ENCODE results near the gene MYRF. TPM values are rescaled to one million over a fixed set of nuclear protein-coding genes. Genes with fewer than 3 reads are reported as not detected.
A peak's percentile ranks its signal among the peaks of the same experiment; 100 is the strongest.

MYRF gene
- total and polyA plus RNA-seq, 2 donors (not counting 3 experiments of a cell fraction or from before 2014, with no cell fraction given) = 0.82 to 0.98 TPM

DNA sequence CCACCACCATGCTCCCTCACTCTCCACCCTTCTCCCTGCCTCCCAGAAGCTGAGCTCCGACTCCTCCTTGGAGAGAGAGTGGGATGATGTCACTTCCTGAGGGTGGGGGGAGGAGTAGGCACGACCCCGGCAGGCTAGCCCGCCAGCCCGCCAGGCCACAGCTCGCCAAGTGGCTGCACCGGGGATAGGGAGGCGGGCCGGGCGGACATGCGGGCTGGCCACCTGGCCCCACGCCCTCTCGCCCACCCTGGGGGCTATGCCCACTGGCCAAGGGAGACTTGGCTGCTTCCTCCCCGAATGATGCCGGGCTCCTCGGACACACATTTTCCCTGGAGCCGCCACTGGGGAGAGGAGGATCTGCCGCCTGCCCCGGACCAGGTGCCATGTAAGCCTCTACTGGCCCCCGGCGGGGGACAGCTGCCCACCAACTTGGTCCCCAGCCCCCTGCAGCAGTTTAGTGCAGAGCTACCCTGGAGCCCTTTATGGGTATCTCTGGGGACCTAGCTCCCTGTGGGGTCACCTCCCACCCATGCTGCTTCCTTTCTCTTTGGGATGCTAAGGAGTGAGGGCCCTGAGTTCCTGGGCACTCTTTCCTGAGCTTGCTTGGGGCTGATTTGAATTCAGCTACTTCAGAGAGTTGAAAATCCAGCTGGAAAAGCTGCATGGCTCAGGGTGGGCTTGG lies 33.7 kb upstream of the MYRF start:
- dilution Hi-C loops (cut with MboI; ENCODE audit: extremely low pct_ligation_motif_present, low sequenced_read_pairs) = no loop called here
- Histone ChIP-seq H3K27ac (ENCODE audit: insufficient read depth, low read depth, low read length) (peak overlapping the region; percentile 32), H3K9me3 (replicated peaks; ENCODE audit: control insufficient read depth, insufficient read depth, low read length) (no peaks in the 10 kb centered on the region), H3K9ac (replicated peaks; ENCODE audit: extremely low read depth, insufficient read depth, low read length) (no peak overlapping the region), H2AFZ (ENCODE audit: low read depth, low read length) (peak overlapping the region; percentile 75), H3K4me1 (ENCODE audit: control insufficient read depth, extremely low read depth, insufficient read depth, low read length) (peaks cover 28% of the 10 kb centered on the region), H4K20me1 (replicated peaks; ENCODE audit: control insufficient read depth, extremely low read depth, insufficient read depth, low read length) (no peaks in the 10 kb centered on the region), H3K4me2 (ENCODE audit: insufficient read depth, low read length) (peak overlapping the region; percentile 54), H3K9me1 (replicated peaks; ENCODE audit: control insufficient read depth, extremely low read depth, insufficient read depth, low read length) (no peaks in the 10 kb centered on the region), H3K79me2 (ENCODE audit: control insufficient read depth, insufficient read depth, low read length) (no peaks in the 10 kb centered on the region), H3K4me3 (replicated peaks in 1 of 3; ENCODE audit: insufficient read depth in 1 of 3, low read depth in 1 of 3, low read length in 3 of 3) (peak overlapping the region in 2 of 3 experiments; percentile 1 to 19), H3K36me3 (ENCODE audit: control insufficient read depth in 2 of 2, extremely low read depth in 1 of 2, insufficient read depth in 2 of 2, low read length in 2 of 2) (no peaks in the 10 kb centered on the region), H3K27me3 (ENCODE audit: control insufficient read depth in 2 of 2, insufficient read depth in 2 of 2, low read length in 2 of 2) (no peaks in the 10 kb centered on the region)
- CTCF ChIA-PET = interaction anchor here (0.8 to 2.6 kb wide), 6 partner anchors 9 to 202 kb away, joined by 3 to 22 read pairs (median 4); no protein-coding TSS in a partner anchor
- intact Hi-C loops (cut with micrococcal nuclease) = loop anchor here (5.0 kb wide), 1 partner anchor 36 kb away; the partner anchor contains the start of gene DAGLA
- POLR2A ChIA-PET = interaction anchor here (0.6 to 1.3 kb wide), 3 partner anchors 15 to 719 kb away, joined by 3 to 6 read pairs (median 4); no protein-coding TSS in a partner anchor
- TF ChIP-seq JUN (IDR thresholded peaks at IDR 0.05; ENCODE audit: borderline replicate concordance, insufficient read depth, insufficient read length, low read depth) (peak; percentile 40), MYC (IDR thresholded peaks at IDR 0.05; ENCODE audit: low read depth, low read length) (no peak), EZH2 (IDR thresholded peaks at IDR 0.05; ENCODE audit: borderline replicate concordance, low read depth, low read length, severe bottlenecking) (no peak), POLR2AphosphoS5 (IDR thresholded peaks at IDR 0.05; ENCODE audit: insufficient read depth, low read depth, low read length) (peak; percentile 55), GATA2 (IDR thresholded peaks at IDR 0.05; ENCODE audit: insufficient read depth, insufficient read length, low read depth, low read length) (no peak), POLR2A (IDR thresholded peaks at IDR 0.05; ENCODE audit: low read depth, low read length) (peak; percentile 16)
- TF ChIP-seq, protein P1, sequence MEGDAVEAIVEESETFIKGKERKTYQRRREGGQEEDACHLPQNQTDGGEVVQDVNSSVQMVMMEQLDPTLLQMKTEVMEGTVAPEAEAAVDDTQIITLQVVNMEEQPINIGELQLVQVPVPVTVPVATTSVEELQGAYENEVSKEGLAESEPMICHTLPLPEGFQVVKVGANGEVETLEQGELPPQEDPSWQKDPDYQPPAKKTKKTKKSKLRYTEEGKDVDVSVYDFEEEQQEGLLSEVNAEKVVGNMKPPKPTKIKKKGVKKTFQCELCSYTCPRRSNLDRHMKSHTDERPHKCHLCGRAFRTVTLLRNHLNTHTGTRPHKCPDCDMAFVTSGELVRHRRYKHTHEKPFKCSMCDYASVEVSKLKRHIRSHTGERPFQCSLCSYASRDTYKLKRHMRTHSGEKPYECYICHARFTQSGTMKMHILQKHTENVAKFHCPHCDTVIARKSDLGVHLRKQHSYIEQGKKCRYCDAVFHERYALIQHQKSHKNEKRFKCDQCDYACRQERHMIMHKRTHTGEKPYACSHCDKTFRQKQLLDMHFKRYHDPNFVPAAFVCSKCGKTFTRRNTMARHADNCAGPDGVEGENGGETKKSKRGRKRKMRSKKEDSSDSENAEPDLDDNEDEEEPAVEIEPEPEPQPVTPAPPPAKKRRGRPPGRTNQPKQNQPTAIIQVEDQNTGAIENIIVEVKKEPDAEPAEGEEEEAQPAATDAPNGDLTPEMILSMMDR (IDR thresholded peaks at IDR 0.05; ENCODE audit: extremely low read depth in 1 of 2, insufficient read depth in 1 of 2, low read depth in 1 of 2, low read length in 2 of 2) = no peak
- DNase-seq (ENCODE audit: low read depth, low spot score) = peak; percentile 64
- FAIRE-seq = peak; percentile 85
- TSS peak; percentile 24 for BruUV-seq (replicated peaks)
